Measurements from ENCODE around the gene RHOT1.

DNA sequence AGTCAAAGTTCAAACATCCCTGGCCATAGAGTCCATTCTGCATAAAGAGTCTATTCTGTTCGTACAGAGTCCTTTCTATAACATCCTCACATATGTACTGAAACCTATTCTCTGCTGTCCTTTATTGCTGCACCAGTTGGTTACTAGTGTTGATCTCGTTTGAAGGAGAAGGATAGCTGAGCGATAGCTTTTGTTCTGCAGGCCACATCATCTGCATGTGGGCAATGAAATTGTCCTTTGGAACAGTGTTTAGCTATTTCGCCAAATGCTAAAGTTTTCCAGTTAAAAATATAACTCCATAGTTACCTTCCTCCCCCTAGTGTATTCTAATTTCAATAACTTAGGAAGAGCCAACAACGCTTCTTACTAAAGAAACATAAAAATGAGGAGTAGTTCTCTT is 6.0 kb downstream of the RHOT1 start:
- TF ChIP-seq POLR2AphosphoS5 (IDR thresholded peaks at IDR 0.05; ENCODE audit: low read depth, low read length) (no peak), TAF1 (IDR thresholded peaks at IDR 0.05; ENCODE audit: borderline replicate concordance, insufficient read depth, low read length) (no peak)

Data from PFSK-1 (cell line).